Renal pelvis (tissue), 4 donors: ENCODE measurements around the gene SERINC2. TPM values are rescaled to one million over a fixed set of nuclear protein-coding genes. Genes with fewer than 3 reads are reported as not detected.
"Not testable (repeated sequence)": the region's sequence is repeated elsewhere in the genome, so short reads cannot be mapped to it uniquely, and the experiment has no call there.

ENCODE experiments used
- DNase-seq: peaks from one replicate; pipeline ENCODE4 v3.0.0-alpha.2; 2013
- polyA plus RNA-seq, 3 donors: library from polyadenylated mRNA; unstranded; fragments of 120-200 nt; gene quantifications; one replicate each; pipeline ENCODE4 v1.2.1, GENCODE V29; 2013; ENCODE audit not compliant: insufficient read length in 3 of 3

Gene SERINC2
- polyA plus RNA-seq, 3 donors = 46.8 to 58.5 (median 58.4) TPM

DNA sequence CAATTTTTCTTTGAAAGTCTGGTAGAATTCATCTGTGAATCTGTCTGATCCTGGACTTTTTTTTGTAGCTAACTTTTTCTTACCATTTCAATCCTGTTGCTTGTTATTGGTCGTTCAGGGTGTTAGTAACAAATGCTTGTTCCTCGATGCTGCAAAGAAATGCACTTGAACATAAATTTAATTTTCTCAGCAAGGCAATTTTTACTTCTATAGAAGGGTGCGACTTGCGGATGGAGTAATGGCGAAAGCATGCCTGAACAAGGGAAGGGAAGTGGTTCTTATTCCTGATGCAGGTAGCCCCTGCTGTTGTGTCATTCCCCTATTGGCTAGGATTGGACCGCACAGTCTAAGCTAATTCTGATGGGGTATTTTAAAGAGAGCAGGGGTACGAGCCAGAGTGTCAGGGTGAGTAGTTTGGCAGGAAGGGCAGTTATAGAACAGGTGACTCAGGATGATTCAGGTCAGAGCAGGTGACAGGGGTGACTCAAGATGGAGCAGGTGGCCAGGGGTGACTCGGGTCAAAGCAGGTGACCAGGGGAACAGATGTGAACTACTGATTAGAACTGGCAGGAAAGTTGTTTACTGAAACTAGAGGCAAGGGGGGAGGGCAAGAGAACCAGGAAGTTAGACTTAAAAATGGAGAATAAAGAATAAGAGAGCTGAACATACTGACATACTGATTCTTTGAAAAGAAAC, 40.5 kb downstream of the SERINC2 start:
- no peak for DNase-seq

DNA sequence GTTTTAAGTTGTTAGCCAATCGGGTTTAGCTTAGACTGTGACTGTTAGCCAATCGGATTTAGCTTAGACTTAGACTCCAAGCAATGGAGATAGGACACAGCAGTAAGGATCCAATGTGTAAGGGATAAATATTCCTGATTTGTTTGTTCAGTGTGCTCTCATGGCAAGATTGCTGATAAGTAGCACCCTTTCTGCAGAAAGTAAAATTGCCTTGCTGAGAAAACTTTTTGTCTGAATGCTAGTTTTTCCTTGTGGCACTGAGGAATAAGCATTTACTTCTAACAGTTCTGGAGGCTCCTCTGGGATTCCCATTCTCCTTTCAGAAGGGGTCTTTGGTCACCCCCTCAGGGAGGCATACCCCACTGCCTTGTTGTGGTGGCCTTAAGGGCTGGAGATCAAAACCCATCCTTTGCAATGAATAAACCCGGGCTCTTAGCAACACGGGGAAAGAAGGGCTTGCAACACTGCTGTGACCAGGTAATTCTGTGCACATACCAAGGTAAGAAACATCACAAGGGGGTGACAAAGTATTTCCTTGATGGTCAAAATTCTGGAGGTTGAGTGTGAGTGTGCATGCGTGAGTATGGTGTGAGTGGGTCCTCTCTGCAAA, 45.4 kb downstream of the SERINC2 start:
- DNase-seq = no peak

DNA sequence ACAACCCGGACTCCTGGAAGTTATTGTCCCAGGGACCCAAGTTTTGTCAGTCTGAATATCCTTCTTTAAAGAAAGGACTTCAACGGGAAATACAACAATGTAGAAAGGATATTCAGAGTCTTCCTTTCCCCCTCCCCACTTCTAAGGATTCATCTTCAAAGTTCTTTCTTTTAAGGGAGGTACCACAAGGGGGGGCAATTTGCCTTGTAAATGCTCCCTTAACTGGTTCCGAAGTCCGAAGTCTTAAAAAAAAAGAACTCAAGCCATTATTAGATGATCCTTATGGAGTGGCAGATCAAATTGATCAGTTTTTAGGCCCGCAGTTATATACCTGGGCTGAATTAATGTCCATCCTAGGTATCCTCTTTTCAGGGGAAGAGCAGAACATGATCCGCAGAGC, 47.0 kb downstream of the SERINC2 start:
- DNase-seq = no peak

DNA sequence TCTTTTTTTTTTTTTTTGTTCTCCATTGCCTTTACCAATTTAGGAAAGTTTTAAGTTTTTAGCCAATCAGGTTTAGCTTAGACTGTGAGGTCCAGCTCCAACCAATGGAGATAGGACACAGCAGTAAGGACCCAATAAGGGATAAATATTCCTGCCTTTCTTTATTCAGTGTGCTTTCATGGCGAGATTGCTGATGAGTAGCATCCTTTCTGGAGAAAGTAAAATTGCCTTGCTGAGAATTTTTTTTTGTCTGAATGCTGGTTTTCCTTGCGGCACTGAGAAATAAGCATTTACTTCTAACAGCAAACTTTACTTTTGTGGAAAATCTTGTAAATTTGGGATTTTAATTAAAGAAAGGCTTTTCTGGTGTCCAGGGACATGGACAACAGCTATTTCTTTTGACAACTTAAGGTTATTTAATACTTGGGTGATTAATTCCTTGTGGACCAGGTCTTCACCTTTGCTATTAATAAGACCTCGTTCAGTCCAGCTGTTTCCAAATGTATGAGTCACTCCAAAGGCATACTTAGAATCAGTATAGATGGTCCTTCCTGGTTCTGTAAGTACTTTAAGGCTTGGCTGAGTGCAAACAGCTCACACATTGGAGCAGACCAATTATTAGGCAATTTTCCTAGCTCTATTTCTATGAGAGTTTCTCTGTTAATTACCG, 54.1 kb downstream of the SERINC2 start:
- DNase-seq = no peak

DNA sequence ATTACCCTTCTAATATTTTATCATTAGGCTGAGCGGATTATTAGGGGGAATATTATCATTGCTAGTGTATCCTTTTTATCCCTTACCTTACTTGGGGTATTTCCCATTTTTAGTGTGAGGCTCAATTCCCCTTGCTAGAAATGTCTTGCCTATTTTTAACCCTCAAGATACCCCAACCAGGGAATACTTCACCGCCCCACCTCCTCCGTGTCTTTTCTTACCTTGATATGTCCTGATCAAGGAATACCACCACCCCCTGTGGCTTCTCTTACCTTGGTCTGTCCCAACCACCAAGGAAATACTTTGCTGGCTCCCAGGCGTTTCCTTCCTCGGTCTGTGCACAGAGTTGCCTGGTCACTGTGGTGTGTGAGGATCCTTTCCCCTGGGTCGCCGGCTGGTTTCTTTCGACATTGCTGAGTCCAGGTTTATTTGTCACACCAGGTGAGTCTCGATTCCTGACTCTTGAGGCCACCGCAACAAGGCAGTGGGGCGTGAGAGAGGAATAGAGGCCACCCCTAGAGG, 57.8 kb downstream of the SERINC2 start:
- DNase-seq = no peak

DNA sequence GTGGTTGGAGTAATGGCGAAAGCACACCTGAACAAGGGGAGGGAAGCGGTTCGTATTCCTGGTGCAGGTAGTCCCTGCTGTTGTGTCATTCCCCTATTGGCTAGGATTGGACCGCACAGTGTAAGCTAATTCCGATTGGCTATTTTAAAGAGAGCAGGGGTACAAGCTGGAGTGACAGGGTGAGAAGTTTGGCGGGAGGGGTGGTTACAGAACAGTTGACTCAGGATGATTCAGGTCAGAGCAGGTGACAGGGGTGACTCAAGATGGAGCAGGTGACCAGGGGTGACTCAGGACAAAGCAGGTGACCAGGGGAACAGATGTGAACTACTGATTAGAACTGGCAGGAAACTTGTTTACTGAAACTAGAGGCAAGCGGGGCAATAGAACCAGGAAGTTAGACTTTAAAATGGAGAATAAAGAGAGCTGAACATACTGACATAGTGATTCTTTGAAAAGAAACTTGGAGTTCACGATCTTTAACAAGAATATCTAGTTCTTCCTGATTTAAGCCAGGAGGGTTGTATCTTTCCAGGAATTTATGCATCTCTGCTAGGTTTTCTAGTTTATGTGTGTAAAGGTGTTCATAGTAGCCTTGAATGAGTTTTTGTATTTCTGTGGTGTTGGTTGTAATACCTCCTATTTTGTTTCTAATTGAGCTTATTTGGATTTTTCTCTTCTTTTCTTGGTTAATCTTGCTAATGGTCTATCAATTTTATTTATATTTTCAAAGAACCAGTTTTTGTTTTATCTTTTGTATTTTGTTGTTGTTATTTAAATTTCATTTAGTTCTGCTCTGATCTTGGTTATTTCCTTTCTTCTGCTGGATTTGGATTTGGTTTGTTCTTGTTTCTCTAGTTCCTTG, 58.7 kb downstream of the SERINC2 start:
- not testable (repeated sequence) for DNase-seq

DNA sequence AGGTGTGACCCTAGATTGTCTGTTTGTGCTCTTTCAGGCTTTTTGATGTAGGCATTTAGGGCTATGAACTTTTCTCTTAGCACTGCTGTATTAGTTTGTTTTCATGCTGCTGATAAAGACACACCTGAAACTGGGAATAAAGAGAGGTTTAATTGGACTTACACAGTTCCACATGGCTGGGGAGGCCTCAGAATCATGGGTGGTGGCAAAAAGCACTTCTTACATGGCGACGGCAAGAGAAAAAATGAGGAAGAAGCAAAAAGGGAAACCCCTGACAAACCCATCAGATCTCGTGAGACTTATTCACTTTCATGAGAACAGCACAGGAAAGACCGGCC, 59.3 kb downstream of the SERINC2 start:
- DNase-seq = not testable (repeated sequence)

DNA sequence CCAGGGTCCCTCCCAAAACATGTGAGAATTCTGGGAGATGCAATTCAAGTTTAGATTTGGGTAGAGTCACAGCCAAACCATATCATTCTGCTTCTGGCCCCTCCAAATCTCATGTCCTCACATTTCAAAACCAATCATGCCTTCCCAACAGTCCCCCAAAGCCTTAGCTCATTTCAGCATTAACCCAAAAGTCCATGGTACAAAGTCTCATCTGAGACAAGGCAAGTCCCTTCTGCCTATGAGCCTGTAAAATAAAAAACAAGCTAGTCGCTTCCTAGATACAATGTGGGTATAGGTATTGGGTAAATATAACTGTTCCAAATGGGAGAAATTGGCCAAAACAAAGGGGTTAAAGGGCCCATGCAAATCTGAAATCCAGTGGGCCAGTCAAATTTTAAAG, 59.7 kb downstream of the SERINC2 start:
- not testable (repeated sequence) for DNase-seq

DNA sequence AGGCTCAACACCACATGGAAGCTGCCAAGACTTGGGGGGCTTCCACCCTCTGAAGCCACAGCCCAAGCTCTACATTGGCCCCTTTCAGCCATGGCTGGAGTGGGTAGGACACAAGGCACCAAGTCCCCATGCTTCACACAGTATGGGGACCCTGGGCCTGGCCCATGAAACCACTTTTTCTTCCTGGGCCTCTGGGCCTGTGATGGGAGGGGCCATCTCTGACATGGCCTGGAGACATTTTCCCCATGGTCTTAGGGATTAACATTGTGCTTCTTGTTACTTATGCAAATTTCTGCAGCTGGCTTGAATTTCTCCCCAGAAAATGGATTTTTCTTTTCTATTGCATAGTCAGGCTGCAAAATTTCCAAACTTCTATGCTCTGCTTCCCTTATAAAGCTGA, 60.5 kb downstream of the SERINC2 start:
- not testable (repeated sequence) for DNase-seq

DNA sequence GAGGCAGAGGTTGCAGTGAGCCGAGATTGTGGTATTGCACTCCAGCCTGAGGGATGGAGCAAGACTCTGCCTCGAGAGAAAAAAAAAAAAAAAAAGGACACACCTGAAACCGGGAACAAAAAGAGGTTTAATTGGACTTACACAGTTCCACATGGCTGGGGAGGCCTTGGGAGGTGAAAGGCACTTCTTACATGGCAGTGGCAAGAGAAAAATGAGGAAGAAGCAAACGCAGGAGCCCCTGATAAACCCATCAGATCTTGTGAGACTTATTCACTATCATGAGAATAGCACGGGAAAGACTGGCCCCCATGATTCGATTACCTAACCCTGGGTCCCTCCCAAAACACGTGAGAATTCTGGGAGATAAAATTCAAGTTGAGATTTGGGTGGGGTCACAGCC, 61.6 kb downstream of the SERINC2 start:
- not testable (repeated sequence) for DNase-seq

DNA sequence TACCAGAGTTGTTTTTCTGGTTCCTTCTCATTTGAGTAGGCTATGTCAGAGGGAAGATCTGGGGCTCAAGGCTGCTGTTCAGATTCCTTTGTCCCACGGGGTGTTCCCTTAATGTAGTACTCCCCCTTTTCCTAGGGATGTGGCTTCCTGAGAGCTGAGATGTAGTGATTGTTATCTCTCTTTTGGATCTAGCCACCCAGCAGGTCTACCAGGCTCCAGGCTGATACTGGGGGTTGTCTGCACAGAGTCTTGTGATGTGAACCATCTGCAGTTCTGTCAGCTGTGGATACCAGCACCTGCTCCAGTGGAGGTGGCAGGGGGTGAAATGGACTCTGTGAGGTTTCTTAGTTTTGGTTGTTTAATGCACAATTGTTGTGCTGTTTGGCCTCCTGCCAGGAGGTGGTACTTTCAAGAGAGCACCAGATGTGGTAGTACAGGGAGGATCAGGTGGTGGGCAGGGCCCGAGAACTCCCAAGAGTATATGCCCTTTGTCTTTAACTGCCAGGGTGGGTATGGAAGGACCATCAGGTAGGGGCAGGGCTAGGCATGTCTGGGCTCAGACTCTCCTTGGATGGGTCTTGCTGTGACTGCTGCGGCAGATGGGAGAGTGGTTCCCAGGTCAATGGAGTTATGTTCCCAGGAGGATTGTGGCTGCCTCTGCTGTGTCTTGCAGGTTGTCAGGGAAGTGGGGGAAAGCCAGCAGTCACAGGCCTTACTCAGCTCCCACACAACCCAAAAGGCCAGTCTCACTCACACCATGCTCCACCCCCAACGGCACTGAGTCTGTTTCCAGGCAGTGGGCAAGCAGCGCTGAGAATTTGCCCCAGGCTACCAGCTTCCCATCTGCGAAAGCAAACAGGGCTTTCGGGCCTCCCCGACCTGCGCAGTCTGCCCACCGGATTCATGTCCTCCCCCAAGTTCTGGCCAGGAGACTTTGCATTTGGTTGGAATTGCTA, 64.2 kb downstream of the SERINC2 start:
- DNase-seq = no peak

DNA sequence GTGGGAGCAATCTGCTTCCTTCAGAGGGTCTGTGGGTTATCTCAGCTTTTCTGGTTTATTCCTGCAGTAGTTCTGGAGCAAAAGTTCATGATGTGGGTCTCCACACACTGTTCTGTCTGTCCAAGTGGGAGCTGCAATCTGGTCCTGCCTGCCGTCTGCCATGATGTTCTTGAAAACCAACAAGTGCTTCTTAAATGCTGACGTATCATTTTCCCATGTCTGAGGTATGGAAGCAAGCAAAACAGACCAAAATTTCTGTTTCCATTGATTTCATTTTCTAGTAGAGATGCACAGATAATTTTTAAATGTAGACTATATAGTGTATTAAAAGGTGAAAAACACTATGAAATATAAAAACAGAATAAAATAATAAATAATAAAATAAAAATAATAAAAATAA, 65.2 kb downstream of the SERINC2 start:
- DNase-seq = no peak

DNA sequence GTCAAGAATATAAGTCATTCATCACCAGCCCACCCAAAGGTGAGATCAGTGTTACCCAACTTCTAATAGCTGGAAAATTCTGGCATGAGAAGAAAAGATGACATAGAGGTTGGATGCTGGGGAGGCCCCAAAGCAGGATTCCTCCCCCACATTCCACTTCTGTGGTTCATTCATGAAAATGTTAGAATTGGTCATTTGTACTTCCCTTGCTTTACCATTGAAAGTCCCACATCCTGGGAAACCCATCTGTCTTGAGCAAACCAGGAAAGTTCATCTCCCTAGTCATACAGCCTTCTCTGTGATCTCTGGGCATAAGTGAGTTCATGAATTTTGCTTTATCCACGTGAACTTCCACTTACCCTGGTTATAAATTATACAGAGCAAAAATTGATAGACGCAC, 66.8 kb downstream of the SERINC2 start:
- no peak for DNase-seq

DNA sequence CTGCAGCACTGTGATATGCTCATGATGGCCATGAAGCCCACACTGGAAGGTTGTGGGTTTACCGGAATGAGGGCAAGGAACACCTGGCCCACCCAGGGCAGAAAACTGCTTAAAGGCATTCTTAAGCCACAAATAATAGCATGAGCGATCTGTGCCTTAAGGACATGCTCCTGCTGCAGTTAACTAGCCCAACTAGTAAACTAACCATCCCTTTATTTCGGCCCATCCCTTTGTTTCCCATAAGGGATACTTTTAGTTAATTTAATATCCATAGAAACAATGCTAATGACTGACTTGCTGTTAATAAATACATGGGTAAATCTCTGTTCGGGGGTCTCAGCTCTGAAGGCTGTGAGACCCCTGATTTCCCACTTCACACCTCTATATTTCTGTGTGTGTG, 67.4 kb downstream of the SERINC2 start:
- DNase-seq = not testable (repeated sequence)

DNA sequence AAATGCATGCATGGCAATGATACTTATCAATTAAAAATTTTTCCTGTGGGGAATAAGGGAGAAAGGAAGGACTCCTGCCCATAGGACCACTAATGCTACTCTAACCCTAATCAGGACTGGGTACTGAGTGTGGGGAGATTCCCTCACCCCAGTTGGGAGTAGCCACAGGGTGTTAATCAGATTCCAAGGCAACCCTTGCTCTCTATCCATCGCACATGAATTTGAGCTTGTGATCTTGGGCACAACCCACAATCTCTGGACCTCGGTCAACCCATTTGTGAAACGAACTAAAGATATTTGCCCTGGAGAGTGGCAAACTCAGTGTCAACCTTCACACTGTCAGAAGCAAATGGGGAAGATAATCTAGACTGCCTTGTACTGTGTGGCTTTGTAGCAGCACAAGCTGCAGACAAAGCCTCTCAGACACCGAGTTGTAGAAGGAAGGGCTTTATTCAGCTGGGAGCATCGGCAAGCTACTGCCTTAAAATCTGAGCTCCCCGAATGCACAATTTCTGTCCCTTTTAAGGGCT, 69.5 kb downstream of the SERINC2 start:
- DNase-seq = no peak

DNA sequence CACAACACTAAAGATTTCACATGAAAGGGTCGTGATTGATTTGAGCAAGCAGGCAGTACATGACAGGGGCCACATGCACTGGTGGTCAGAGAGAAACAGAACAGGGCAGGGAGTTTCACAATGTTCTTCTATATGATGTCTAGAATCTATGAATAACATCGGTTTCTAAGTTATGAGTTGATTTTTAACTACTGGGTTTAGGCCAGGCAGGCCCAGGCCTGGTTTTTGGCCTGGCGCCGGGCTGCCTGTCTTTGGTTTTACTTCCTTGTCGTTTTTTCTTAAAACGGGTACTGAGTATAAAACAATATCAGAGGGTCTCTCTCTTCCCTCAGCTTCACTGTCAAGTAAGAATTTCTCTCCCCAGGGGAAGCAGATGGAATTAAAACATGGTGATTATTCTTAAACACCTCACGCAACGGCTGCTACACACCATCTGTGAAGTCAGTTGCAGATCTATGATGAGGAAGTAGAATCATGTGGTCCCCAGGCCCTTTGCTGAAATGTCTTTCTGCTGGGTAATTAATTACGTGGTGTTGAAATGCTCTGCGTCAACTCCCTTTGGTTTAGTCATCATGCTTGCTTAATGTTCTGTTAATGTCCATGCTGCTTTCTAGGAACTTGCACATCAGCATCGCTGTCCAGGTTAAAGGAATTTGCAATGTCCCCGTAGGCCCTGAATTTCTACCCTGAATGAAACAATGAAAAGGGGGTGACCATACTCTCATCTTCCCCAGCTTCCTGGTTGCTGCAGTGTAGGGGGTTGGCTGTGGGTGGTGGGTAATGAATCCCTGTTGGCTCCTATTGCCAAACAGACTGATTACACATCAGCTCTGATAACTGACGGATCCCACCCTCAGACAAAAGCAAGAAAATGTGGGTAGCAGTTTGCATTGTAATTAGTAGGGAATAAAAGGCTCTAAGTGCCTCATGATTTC, 70.3 kb downstream of the SERINC2 start:
- peak; percentile 23 for DNase-seq
